HG03571 (cell line): ENCODE results near the gene COBL.

ENCODE experiments used
- ATAC-seq: cut with Tn5 transposase; IDR thresholded peaks from one replicate; pipeline ENCODE4 v1.9.1; 2021; ENCODE audit not compliant: unreplicated experiment

The COBL gene

DNA sequence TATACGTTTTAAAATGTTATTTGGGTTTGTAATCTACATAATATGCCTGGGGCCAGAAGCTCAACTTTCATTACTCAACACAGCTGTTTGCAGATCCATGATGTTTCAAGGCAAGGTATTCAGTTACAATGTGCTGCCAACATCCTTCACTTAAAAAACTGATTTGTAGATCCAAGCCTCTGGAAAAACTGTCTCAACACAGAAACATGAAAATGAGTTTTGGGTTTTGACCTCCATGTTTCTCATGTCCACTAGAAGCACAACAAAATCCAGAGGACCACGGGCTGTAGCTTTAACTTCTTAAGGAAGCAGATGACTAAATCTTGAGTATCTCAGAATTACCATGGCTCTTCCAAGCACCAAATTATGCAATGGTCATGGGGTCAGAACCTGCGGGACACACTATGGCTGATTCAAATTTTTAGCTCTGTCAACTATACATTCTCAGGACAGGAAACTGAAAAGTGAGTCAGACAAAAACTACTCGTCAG lies 286.9 kb downstream of the COBL start:
- ATAC-seq = no peak

DNA sequence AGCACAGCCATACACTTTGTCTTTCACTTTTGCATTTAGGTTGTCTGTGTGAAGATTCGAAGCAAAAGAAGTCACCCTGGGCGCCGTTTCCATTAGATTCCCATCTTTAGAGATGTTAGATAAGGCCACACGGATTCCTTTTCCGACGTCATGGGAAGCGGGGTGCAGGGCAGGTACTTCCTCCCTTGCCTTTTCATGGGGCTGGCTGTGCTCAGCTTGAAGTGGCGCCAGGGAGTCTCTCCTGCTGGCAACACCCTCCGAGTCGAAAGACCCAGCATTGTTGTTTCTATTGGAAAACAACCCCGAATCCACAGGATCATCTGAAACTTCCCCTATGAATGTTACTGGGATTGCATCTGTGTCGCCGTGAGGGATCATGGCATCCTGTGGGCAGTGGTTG lies 287.5 kb downstream of the COBL start:
- ATAC-seq = no peak

DNA sequence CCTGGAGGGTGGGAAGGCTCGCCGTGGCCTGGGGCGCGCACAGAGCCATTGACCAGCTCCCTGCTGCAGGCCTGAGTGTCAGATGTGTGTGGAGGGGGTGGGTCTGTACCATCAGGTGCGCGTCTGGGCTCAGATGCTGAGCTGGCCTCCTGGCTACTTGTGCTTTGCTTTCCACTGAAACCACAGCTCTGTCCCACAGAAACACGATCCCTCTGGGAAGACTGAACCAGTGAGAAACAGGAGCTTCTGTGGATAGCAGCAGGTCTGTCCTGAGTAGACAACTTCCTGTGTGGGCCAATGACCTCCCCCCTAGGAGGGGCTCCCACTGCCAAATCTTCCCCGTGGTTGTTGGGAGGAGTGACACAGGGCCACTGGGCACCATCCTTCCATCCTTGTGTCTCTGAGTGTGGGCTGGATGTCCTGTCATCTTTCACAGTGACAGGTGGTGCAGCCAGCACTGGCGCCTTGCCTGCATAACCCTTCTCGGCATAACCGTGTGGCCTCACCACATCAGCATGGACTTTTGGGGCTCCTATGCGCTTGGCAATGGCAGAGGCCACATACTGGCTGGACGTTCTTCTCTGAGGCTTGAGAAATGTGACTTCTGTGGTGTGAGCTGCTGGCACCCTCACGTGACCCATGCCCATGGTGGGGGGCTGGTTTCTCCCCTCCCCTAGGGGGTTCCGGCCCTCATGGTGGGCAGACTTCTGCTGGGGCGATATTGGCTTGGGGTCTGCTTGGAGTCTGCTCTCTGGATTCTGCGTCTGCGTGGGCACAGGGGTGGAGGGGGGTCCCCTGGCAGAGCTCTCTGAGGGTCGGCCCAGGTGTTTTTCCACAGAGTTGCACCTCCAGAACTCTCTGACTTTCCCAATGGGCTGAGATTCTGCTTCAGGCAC lies 288.4 kb downstream of the COBL start:
- no peak for ATAC-seq

DNA sequence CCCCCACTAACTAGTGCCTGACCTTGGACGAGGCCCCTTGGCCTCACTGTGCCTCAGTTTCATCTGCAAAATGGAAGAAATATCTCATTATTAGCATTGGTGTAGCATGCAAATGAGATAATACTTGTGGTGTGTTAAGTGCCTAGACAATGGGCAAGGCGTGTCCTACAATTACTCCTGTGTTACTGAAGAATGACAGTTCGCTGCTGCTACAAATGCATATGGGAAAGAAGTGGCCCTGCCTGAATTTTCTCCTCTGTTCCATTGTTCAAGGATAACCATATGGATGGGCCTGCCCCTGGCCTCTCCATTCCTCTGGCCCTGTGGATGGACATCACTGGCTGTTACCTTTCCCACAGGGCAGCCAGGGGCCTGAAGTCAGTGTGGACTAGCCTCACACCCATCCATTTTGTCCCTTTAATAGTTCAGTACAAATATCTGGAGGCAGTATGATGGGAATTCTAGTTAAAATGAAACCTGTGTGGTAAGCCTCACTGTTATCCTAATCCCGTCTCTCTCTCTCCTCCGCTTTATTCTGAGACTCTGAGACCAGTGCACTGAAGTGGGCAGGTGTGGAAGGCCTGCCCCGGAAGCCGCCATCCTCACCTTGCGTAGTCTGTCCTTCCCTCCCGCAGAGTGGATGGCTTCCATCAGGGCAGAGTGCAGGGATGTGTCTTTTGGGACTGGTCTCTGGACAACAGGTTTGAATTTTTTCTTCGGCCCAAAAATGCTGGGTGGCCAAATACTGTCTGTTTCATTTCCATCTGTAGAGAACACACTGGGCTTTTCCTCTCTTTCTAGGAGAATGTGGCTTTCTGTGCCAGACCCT lies 289.3 kb downstream of the COBL start:
- no peak for ATAC-seq

GRCh38 chr7:51026341-51026740 lies 290.3 kb downstream of the COBL start:
- no peak for ATAC-seq

DNA sequence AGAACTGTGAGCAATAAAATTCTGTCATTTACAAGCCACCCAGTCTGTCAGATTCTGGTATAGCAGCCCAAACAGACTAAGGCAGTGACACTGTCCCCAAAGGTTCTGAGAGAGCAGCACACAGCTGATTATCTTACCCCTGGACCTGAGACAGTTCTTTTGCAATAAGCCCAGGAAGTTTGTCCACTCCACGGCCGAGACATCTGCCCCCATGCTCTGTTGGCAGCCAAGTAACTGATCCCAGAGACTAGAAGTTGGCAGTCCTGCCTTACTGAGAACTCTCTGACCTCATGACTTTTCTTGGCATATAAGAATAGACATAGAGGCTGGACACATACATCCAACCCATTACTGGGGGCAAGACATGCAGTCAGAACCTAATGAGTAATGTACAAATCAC lies 290.9 kb downstream of the COBL start:
- no peak for ATAC-seq

GRCh38 chr7:51024867-51025266 lies 291.7 kb downstream of the COBL start:
- ATAC-seq = no peak

DNA sequence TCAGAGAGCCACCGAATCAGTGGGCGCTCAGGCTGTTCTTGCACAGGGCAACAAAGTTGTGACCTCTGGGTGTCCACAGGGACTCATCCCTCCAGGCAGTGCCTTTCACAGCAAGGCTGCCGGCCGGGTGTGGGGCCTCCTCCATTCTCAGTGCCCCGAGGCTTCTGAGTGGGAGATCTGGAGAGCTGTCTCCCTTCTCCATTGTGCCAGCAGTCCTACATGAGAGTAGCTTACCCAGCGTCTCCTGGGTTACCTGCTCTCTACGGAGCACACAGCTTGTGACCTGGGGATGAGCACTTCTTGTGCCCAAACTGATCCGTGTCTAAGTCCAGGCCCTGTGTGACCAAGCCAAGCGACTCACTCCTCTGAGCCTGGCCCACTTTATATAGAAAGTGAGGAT lies 293.1 kb downstream of the COBL start:
- ATAC-seq = no peak

DNA sequence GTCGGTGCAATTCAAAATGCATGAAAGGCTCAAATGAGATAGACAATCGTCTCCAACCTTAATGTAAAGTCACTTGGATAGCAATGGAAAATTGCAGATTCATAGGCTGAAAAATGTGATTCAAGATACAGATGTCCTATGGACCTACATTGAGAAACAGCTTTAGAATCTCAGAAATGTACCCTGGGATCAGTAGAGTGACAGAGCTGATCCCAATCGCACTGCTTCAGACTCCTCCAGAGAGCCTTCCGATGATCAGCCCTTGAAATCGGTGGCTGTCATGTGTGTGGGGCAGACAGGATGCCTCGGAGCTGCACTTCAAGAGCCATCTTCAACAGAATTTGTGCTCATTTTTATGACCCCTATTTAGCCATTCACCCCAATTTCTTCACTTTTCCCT lies 293.8 kb downstream of the COBL start:
- ATAC-seq = no peak

DNA sequence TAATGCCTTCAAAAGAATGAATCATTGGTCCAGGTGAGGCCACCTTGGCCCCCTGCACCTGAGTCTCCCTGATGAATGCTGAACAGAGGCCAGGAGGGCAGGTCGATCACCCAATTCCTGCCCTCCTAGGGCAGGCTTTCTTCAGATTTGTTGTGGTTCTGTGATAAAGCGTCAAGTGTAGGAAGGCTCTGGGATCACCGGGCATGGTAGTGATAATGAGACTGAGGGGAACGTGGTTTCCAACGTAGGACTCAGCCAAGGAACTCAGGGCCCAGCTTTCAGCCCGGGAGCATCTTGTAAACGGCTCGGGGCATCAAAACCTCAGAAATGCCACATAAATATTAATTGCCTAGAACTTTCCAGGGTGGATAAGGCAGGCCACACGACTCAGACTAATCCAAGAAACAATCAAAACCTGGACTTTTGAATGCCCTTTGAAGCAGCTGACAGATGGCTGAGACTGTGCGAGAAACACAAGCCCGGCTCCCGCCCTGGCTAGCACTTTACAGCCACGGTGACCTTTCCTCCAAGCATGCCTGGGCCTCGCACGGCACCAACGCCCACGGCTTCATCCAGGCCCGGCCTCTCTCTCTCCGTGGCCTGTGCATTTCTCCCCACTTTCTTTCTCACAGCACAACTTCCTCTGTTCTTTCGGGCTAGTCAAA lies 294.6 kb downstream of the COBL start:
- ATAC-seq = no peak

DNA sequence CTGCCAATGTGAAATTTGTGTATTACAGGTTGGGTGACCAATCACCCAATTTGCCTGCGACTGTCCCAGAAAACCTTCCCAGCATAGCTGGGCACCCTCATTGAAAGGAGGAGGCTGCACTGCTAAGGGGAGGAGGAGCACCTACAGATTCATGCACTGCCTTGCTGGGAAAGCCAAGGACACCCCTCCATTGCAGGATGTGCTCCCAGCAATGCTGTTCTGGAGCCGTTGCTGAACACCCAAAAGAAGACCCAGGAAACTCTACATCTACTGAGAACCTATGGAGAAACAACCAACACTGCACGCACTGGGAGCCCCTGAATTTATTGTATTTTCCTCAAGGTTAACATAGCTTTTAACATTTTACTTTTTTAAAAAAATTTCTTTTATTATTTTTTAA lies 295.7 kb downstream of the COBL start:
- ATAC-seq = no peak

DNA sequence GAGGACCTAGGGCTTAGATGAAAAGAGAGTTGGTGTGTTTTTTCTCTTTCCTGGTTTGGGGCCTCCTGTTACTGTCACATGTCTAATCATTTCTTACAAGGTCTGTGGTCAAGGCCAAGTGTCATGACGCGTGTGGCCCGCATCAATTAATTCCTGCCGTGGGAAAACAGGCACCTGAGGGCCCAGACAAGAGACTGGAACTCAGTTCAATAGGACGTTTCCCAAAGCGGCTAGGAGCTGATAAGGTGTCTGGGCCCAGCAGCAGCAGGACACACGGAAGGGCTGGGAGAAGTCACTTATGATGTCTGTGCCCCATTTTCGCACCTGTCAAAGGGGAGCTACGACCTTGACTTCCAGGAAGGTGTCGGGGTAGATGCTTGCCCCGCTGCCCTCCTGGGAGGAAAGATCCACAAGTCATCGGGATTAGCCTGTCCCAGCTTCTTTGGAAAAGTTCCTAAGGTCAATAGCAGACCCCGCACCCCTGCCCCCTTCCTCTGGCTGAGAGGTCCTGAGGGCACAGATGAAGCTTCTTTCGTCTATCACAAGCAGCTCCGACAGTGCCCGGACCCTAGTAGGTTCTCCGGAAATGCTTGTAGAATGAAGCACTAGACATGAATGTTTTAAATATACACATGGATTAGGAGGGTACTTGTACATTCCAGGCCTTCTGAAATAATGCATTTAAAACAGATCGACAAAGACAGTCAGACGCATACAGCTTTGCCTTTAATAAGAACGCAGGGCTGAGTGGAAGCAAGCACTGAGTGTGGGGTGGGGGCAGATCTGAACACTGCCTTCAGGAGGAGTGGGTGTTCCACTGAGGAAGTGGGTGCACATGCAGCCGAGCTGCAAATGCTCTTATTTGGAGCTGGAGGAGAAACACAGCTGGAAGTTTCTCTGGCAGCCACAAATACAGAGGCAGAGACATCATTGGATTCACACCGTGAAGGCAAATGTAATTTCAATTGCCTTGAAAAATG lies 296.4 kb downstream of the COBL start:
- no peak for ATAC-seq

- no peak for ATAC-seq
Measured at GRCh38 chr7:51019191-51019844, 297.3 kb downstream of the COBL start.

- no peak for ATAC-seq
Measured at GRCh38 chr7:51017576-51018535, 298.8 kb downstream of the COBL start.

DNA sequence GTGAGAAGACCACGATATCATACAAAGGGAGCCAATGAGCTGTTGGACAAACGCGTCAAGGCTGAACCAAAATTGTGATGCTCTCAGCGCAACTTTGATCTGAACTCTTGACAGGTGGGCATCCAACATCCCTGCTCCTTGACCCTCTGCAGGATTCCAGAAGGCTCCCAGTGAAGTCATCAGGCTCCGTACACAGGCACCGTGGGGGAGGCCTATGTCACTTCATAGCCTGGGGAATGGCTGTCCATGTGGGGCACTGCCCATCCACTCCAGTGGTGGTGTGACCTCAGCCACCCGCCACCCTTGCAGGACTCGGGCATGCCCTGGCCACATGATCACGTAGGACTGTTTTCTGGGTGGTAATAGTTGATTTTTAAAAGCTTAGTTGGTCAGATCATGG lies 300.1 kb downstream of the COBL start:
- no peak for ATAC-seq

DNA sequence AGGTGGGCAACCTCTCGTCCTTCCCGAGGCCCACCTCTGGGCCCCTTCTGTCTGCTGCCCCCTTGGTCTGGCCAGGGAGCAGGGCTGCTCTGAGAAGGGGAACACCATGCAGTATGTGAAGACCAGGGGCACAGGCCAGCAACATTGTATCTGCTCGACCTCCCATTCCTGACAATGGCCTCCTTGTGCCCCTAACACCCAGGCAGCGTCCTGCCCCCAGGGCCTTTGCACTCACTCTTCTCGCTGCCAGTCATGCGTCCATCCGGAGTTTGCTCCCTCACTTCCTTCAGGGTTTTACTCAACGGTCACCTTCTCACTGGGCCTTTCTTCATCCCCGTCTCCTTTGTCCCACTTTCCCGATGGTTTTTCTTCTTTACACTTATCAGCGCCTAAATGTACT lies 301.0 kb downstream of the COBL start:
- no peak for ATAC-seq

DNA sequence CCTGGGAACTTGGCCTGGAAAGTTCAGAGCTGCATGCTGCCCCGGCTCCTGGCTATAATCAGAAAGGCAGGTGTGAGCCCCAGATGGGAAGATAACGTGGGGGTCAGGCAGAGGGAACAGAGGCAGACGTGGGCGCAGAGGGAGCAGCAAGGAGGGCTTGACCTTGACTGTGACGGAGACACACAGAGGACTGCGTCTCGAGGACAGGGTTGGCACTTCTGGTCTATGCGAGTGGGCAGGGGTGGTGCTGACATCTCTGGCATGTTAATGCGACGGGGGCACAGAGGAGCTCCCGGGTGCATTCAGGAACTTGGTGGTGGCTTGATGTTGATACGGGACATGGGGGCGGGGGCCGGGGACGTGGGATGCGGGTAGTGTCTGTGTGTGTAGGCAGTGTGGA lies 301.8 kb downstream of the COBL start:
- ATAC-seq = no peak

DNA sequence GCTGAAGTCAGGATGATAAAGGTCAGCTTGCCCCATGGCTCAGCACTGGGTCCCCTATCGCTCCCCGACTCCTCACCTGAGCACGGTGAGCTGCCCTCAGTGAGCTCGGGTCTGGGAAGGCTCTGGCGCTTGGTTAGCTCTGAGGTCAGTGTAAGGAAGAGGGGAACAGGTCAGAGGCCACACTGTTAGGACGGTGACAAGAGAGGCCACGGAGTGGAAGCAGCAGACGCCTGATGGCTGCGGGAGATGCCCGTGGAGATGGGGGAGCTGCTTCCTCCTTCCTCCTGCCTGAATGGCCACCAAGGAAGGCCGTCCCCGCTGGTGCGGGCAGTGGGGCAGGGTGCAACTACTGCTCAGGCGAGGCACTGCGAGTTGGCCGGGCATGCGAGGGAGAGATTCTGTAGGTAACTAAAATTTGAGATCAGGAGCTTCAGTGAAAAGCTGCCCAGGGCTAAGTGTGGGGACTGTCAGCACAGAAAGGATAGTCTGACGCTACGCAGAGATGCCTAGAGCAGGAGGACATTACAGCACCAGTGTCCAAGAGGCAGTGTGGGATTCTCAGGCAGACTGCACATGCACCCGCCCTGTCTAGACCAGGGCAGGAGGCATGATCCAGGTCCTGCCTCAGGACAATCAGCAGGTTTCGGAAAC lies 302.6 kb downstream of the COBL start:
- ATAC-seq = no peak
